Subcutaneous adipose tissue (tissue), 4 donors: Measurements from ENCODE around the gene HS1BP3. TPM values are rescaled to one million over a fixed set of nuclear protein-coding genes. Genes with fewer than 3 reads are reported as not detected.

Experiments
- CTCF ChIP-seq: fragments of 450-650 bp; IDR thresholded peaks from one replicate; pipeline ENCODE4 v1.5.1; 2016; ENCODE audit warnings: low read depth, mild to moderate bottlenecking, control low read depth, antibody characterized with exemption, moderate library complexity
- total RNA-seq, 4 donors: library from RNA; depleted of rRNA; stranded (reverse); fragments of >200 nt; gene quantifications; one replicate each; pipeline ENCODE4 v1.1.0, GENCODE V29; 2016

Gene HS1BP3
- total RNA-seq, 4 donors from 2014 or later = 12.6 to 37.6 (median 34.7) TPM

- TF ChIP-seq CTCF = no peak
These were observed 18.8 kb upstream of the HS1BP3 start for GRCh38 chr2:20669562-20670314.

GRCh38 chr2:20668871-20669475, 18.1 kb upstream of the HS1BP3 start:
- no peak for TF ChIP-seq CTCF

- TF ChIP-seq CTCF = no peak
These were observed 17.6 kb upstream of the HS1BP3 start for GRCh38 chr2:20668451-20668850.

- no peak for TF ChIP-seq CTCF
These were observed 16.9 kb upstream of the HS1BP3 start for GRCh38 chr2:20667531-20668401.

GRCh38 chr2:20667151-20667530, 16.2 kb upstream of the HS1BP3 start:
- no peak for TF ChIP-seq CTCF

- TF ChIP-seq CTCF = no peak
These were observed 15.6 kb upstream of the HS1BP3 start, which contains the start of gene GDF7 for GRCh38 chr2:20666304-20667150. TSS of gene GDF7 (plus strand) at chr2:20667144. CDS start at chr2:20667240, 96 bp downstream.
